ENCODE measurements around the gene NDUFA12.
A peak's percentile ranks its signal among the peaks of the same experiment; 100 is the strongest.

The NDUFA12 gene

DNA sequence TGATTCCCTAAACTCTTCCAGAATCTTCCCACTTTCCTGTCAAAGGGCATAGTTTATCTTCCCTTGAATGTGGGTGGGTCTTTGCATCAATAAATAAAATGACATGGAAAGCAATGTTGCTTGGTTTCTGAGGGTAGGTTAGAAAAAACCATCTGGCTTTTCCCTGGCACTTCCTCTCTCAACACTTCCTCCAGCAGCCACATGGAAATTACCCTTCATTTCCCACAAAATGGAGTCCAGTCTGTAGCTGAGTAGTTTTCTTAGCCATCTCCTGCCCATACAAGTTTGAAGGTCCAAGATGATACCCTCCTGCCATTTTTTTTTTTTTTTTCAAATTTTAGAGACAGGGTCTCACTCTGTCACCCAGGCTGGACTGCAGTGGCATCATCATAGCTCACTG, 11.1 kb upstream of the NDUFA12 start:
- H3K4me3 ChIP-seq (ENCODE audit: low read depth, low read length), result no peak overlapping the region
- TF ChIP-seq, protein P1, sequence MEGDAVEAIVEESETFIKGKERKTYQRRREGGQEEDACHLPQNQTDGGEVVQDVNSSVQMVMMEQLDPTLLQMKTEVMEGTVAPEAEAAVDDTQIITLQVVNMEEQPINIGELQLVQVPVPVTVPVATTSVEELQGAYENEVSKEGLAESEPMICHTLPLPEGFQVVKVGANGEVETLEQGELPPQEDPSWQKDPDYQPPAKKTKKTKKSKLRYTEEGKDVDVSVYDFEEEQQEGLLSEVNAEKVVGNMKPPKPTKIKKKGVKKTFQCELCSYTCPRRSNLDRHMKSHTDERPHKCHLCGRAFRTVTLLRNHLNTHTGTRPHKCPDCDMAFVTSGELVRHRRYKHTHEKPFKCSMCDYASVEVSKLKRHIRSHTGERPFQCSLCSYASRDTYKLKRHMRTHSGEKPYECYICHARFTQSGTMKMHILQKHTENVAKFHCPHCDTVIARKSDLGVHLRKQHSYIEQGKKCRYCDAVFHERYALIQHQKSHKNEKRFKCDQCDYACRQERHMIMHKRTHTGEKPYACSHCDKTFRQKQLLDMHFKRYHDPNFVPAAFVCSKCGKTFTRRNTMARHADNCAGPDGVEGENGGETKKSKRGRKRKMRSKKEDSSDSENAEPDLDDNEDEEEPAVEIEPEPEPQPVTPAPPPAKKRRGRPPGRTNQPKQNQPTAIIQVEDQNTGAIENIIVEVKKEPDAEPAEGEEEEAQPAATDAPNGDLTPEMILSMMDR (conservative IDR thresholded peaks at IDR 0.05; ENCODE audit: low read depth, low read length), result no peak

DNA sequence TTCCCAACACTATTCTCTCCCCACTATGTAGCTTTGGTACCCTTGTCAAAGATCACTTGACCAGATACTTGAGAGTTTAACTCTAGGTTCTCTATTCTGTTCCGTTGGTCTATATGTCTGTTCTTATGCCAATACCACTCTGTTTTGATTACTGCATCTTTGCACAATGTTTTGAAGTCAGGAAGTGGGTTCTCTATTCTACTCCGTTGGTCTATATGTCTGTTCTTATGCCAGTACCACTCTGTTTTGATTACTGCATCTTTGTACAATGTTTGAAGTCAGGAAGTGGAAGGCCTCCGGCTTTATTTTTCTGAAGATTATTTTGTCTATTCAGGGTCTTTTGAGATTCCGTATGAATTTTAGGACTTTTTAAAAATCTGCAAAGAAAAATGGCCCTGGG, 2.7 kb upstream of the NDUFA12 start:
- H3K4me3 ChIP-seq (ENCODE audit: low read depth, low read length), result no peak overlapping the region
- TF ChIP-seq, protein P1 (conservative IDR thresholded peaks at IDR 0.05; ENCODE audit: low read depth, low read length), result no peak
- no peak for DNase-seq (ENCODE audit: low read depth)

More for the DNA sequence above, 11.1 kb upstream of the NDUFA12 start:
- no peak for DNase-seq (ENCODE audit: low read depth)

DNA sequence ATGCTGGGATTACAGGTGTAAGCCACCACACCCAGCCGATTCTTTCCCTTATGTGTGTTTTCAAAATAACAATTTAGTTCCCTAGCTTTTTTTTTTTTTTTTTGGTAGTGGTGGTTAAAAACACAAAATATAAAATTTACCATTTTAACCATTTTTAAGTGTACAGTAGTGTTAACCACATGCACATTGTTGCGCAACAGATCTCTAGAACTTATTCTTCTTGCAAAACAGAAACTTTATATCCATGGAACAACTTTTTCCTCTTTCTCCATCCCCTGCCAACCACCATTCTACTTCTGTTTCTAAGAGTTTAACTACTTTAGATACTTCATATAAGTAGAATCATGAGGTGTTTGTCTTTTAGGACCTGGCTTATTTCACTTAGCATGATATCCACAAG, 1.1 kb upstream of the NDUFA12 start:
- peak; percentile 77 for DNase-seq (ENCODE audit: low read depth)
- no peak overlapping the region for H3K4me3 ChIP-seq (ENCODE audit: low read depth, low read length)
- TF ChIP-seq, protein P1 (conservative IDR thresholded peaks at IDR 0.05; ENCODE audit: low read depth, low read length), result no peak

DNA sequence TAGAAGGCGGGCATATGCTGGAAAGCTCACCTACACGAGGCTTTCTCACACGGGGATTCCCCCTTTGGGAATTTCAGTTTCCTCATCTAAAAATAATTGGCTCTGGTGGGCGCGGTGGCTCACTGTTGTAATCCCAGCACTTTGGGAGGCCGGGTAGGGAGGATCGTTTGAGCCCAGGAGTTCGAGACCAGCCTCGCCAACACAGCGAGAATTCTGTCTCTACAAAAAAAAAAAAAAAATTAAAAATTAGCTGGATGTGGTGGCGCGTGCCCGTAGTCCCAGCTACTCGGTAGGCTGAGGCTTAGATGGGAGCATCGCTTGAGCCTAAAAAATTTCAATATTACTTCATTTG, 400 bp upstream of the NDUFA12 start:
- TF ChIP-seq, protein P1 (conservative IDR thresholded peaks at IDR 0.05; ENCODE audit: low read depth, low read length), result no peak
- peak overlapping the region; percentile 86 for H3K4me3 ChIP-seq (ENCODE audit: low read depth, low read length)
- DNase-seq (ENCODE audit: low read depth), result no peak

DNA sequence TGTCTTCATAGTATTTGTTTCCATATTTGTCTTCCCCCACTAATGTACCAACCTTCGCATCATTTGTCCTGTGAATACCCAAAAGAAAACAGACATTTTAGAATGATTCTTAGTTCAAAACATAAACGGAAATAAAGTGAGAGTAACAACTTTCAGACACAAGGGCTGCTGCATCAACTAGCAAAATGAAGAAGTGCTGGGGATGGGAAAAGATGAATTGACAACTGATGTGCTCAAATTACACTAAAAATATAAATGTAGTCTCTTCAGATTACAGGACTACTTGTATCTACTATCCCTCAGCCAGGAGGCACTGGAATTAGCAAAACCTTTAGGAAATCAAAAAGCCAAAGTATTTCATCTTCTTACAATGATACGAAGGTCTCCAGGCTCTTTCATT, 743 bp downstream of the NDUFA12 start:
- TF ChIP-seq, protein P1 (conservative IDR thresholded peaks at IDR 0.05; ENCODE audit: low read depth, low read length), result no peak
- DNase-seq (ENCODE audit: low read depth), result no peak
- peak overlapping the region; percentile 86 for H3K4me3 ChIP-seq (ENCODE audit: low read depth, low read length)

DNA sequence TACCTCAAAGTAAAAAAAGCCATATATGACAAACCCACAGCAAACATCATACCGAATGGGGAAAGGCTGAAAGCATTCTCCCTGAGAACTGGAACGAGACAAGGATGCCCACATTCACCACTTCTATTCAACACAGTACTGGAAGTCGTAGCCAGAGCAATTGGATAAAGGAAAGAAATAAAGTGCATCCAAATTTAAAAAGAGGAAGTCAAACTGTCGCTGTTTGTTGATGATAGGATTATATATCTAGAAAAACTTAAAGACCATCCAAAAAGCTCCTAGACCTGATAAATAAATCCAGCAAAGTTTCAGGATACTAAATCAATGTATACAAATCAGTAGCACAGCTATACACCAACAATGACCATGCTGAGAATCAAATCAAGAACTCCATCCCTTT, 5.2 kb downstream of the NDUFA12 start:
- DNase-seq (ENCODE audit: low read depth), result no peak
- H3K4me3 ChIP-seq (ENCODE audit: low read depth, low read length), result no peak overlapping the region
- TF ChIP-seq, protein P1 (conservative IDR thresholded peaks at IDR 0.05; ENCODE audit: low read depth, low read length), result no peak

DNA sequence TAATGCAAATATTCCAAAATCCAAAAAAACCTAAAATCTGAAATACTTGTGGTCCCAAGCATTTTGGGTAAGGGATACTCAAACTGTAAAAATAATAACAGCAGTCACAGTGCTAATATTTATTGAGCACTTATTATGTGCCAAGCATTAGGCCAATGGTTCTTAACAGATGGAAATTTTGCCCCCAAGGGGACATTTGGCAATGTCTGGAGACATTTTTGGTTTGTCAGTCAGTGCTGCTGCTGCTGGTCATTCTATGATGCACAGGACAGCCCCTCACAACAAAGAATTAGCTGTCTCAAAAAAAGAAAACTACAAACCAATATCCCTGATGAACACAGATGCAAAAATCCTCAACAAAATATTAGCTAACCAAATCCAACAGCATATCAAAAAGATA, 5.8 kb downstream of the NDUFA12 start:
- DNase-seq (ENCODE audit: low read depth), result no peak
- H3K4me3 ChIP-seq (ENCODE audit: low read depth, low read length), result no peak overlapping the region
- TF ChIP-seq, protein P1 (conservative IDR thresholded peaks at IDR 0.05; ENCODE audit: low read depth, low read length), result no peak
